GM23338 (cell line): ENCODE results near the gene RNASEH2C.
"Not testable (repeated sequence)": the region's sequence is repeated elsewhere in the genome, so short reads cannot be mapped to it uniquely, and the experiment has no call there.

Experiments
- CREB1 ChIP-seq: fragments of 250-450 bp; sonication (Bioruptor Pico); IDR thresholded peaks from 2 replicates; pipeline ENCODE4 v1.5.0; 2020; ENCODE audit warnings: low read depth, mild to moderate bottlenecking, moderate library complexity
- EZH2 ChIP-seq: fragments of 200-600 bp; sonication (generic); IDR thresholded peaks from one replicate; pipeline ENCODE4 v1.8.0; 2017; ENCODE audit warnings: antibody characterized with exemption, mild to moderate bottlenecking, low read depth; ENCODE audit not compliant: unreplicated experiment
- EZH2phosphoT487 ChIP-seq: fragments of 200-600 bp; sonication (generic); IDR thresholded peaks from one replicate; pipeline ENCODE4 v1.8.1; 2018; ENCODE audit warnings: antibody characterized with exemption; ENCODE audit not compliant: unreplicated experiment
- JUNB ChIP-seq: IDR thresholded peaks from one replicate; pipeline ENCODE4 v1.6.1; 2016; ENCODE audit warnings: antibody characterized with exemption; ENCODE audit not compliant: unreplicated experiment
- POLR2AphosphoS5 ChIP-seq: IDR thresholded peaks from 2 replicates; pipeline ENCODE4 v1.6.1; 2016; ENCODE audit warnings: antibody characterized with exemption, low read depth
- REST ChIP-seq: IDR thresholded peaks from one replicate; pipeline ENCODE4 v1.6.1; 2018; ENCODE audit warnings: antibody characterized with exemption; ENCODE audit not compliant: unreplicated experiment
- ZNF114 ChIP-seq: fragments of 250-450 bp; sonication (Bioruptor Pico); IDR thresholded peaks from 2 replicates; pipeline ENCODE4 v1.5.0; 2020; ENCODE audit warnings: mild to moderate bottlenecking, moderate library complexity
- ZNF331 ChIP-seq: fragments of 250-450 bp; sonication (Bioruptor Pico); IDR thresholded peaks from 2 replicates; pipeline ENCODE4 v1.5.0; 2020; ENCODE audit warnings: low read depth, mild to moderate bottlenecking, moderate library complexity
- TF ChIP-seq, protein P1 (sequence below), 2 experiments: fragments of 200-600 bp in 1 of 2; sonication (generic) in 1 of 2; conservative IDR thresholded peaks; 2 replicates each; pipeline versions ENCODE4 v1.5.1 to v1.6.1; 2016 to 2017; ENCODE audit warnings: antibody characterized with exemption in 2 of 2, low read depth in 2 of 2, mild to moderate bottlenecking in 2 of 2, moderate library complexity in 1 of 2
- TF ChIP-seq, protein P2 (sequence below): IDR thresholded peaks from 2 replicates; pipeline ENCODE4 v1.6.1; 2016; ENCODE audit warnings: antibody characterized with exemption

- TF ChIP-seq, protein P1, sequence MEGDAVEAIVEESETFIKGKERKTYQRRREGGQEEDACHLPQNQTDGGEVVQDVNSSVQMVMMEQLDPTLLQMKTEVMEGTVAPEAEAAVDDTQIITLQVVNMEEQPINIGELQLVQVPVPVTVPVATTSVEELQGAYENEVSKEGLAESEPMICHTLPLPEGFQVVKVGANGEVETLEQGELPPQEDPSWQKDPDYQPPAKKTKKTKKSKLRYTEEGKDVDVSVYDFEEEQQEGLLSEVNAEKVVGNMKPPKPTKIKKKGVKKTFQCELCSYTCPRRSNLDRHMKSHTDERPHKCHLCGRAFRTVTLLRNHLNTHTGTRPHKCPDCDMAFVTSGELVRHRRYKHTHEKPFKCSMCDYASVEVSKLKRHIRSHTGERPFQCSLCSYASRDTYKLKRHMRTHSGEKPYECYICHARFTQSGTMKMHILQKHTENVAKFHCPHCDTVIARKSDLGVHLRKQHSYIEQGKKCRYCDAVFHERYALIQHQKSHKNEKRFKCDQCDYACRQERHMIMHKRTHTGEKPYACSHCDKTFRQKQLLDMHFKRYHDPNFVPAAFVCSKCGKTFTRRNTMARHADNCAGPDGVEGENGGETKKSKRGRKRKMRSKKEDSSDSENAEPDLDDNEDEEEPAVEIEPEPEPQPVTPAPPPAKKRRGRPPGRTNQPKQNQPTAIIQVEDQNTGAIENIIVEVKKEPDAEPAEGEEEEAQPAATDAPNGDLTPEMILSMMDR (conservative IDR thresholded peaks at IDR 0.05; ENCODE audit: low read depth in 2 of 2): not testable (repeated sequence)
- TF ChIP-seq CREB1 (CRISPR knock-in tag); POLR2AphosphoS5; ZNF331 (CRISPR knock-in tag); EZH2; EZH2phosphoT487; JUNB; ZNF114 (CRISPR knock-in tag); REST: not testable (repeated sequence)
- TF ChIP-seq, protein P2, sequence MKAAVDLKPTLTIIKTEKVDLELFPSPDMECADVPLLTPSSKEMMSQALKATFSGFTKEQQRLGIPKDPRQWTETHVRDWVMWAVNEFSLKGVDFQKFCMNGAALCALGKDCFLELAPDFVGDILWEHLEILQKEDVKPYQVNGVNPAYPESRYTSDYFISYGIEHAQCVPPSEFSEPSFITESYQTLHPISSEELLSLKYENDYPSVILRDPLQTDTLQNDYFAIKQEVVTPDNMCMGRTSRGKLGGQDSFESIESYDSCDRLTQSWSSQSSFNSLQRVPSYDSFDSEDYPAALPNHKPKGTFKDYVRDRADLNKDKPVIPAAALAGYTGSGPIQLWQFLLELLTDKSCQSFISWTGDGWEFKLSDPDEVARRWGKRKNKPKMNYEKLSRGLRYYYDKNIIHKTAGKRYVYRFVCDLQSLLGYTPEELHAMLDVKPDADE: not testable (repeated sequence)
Observed at GRCh38 chr11:65762169-65762568, 41.6 kb upstream of the RNASEH2C start.
